NCI-H146 treated with DMSO at 0.1 percent for 48 hours (cell line): ENCODE data around the gene SMIM38.
"Not testable (repeated sequence)": the region's sequence is repeated elsewhere in the genome, so short reads cannot be mapped to it uniquely, and the experiment has no call there.

Experiments
- DNase-seq: peaks from one replicate; lab custom pipeline; 2025; ENCODE audit not compliant: unreplicated experiment; lab: John Stamatoyannopoulos, UW

Gene SMIM38

GRCh38 chr11:69137151-69137844 is 18.4 kb upstream of the SMIM38 start:
- DNase-seq, result no peak

- DNase-seq, result no peak
Observed at GRCh38 chr11:69138265-69138664, 17.5 kb upstream of the SMIM38 start.

GRCh38 chr11:69140161-69140560 is 15.6 kb upstream of the SMIM38 start:
- not testable (repeated sequence) for DNase-seq

GRCh38 chr11:69140635-69141034 is 15.1 kb upstream of the SMIM38 start:
- DNase-seq, result no peak

- no peak for DNase-seq
Observed at GRCh38 chr11:69141742-69142141, 14.0 kb upstream of the SMIM38 start.

- DNase-seq, result no peak
Observed at GRCh38 chr11:69142895-69143294, 12.8 kb upstream of the SMIM38 start.

- DNase-seq, result no peak
Observed at GRCh38 chr11:69144316-69145049, 11.3 kb upstream of the SMIM38 start.

- no peak for DNase-seq
Observed at GRCh38 chr11:69145050-69145380, 10.7 kb upstream of the SMIM38 start.

- no peak for DNase-seq
Observed at GRCh38 chr11:69148377-69148762, 7.4 kb upstream of the SMIM38 start.

- DNase-seq, result no peak
Observed at GRCh38 chr11:69148806-69149205, 6.9 kb upstream of the SMIM38 start.

GRCh38 chr11:69149338-69150045 is 6.2 kb upstream of the SMIM38 start:
- not testable (repeated sequence) for DNase-seq

- DNase-seq, result no peak
Observed at GRCh38 chr11:69150175-69150574, 5.6 kb upstream of the SMIM38 start.

- no peak for DNase-seq
Observed at GRCh38 chr11:69151836-69152235, 3.9 kb upstream of the SMIM38 start.

GRCh38 chr11:69152733-69153421 is 2.9 kb upstream of the SMIM38 start:
- DNase-seq, result no peak

GRCh38 chr11:69153661-69154060 is 2.1 kb upstream of the SMIM38 start:
- no peak for DNase-seq

GRCh38 chr11:69154211-69154913 is 1.4 kb upstream of the SMIM38 start:
- no peak for DNase-seq

GRCh38 chr11:69154938-69155301 is 815 bp upstream of the SMIM38 start:
- DNase-seq, result no peak

- DNase-seq, result no peak
Observed at GRCh38 chr11:69156235-69156639, 502 bp downstream of the SMIM38 start.

- DNase-seq, result no peak
Observed at GRCh38 chr11:69156673-69157155, 979 bp downstream of the SMIM38 start.

GRCh38 chr11:69157156-69157821 is 1.6 kb downstream of the SMIM38 start:
- peak; percentile 26 for DNase-seq
